Measurements from ENCODE around the gene GDPD4.

DNA sequence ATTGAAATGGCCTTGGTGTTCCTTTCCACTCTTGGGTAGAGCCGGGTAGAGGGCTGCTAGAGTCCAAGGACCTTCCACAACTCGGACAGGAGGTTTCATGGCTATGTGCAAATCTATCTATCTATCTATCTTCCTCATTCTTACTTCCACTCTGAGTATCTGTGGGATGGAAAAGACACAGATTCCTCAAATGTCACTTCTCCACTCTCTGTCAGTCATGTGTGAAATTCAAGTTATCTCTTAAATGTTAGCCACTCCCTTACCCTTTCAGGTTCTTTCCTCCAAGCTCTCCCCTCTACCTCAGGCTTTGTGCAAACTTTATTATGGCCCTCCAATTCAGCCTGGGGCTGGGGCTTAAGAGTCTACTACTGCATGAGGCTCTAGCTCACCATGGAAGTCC is 84.3 kb downstream of the GDPD4 start:
- TF ChIP-seq EP300 (IDR thresholded peaks at IDR 0.05; ENCODE audit: low read depth) (no peak), POLR2AphosphoS5 (IDR thresholded peaks at IDR 0.05) (no peak), POLR2A (IDR thresholded peaks at IDR 0.05) (no peak)
- TF ChIP-seq, protein P1, sequence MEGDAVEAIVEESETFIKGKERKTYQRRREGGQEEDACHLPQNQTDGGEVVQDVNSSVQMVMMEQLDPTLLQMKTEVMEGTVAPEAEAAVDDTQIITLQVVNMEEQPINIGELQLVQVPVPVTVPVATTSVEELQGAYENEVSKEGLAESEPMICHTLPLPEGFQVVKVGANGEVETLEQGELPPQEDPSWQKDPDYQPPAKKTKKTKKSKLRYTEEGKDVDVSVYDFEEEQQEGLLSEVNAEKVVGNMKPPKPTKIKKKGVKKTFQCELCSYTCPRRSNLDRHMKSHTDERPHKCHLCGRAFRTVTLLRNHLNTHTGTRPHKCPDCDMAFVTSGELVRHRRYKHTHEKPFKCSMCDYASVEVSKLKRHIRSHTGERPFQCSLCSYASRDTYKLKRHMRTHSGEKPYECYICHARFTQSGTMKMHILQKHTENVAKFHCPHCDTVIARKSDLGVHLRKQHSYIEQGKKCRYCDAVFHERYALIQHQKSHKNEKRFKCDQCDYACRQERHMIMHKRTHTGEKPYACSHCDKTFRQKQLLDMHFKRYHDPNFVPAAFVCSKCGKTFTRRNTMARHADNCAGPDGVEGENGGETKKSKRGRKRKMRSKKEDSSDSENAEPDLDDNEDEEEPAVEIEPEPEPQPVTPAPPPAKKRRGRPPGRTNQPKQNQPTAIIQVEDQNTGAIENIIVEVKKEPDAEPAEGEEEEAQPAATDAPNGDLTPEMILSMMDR (IDR thresholded peaks at IDR 0.05), result no peak

Measured in transverse colon (tissue), 4 donors.